IPS-18c (cell line): Measurements from ENCODE around the gene SAMD8.
"Not testable (repeated sequence)": the region's sequence is repeated elsewhere in the genome, so short reads cannot be mapped to it uniquely, and the experiment has no call there.

Source experiments
- H3K4me3 ChIP-seq: 2 replicates; pipeline ENCODE4 v1.7.0; 2013; ENCODE audit warnings: low read depth, mild to moderate bottlenecking, low read length, moderate library complexity; ENCODE audit not compliant: insufficient read depth
- H3K9me3 ChIP-seq: one replicate; pipeline ENCODE4 v1.6.1; 2013; ENCODE audit warnings: mild to moderate bottlenecking, low read length, moderate library complexity; ENCODE audit not compliant: control insufficient read depth, insufficient read depth

Gene SAMD8

GRCh38 chr10:75212343-75212742 is 100.9 kb downstream of the SAMD8 start:
- Histone ChIP-seq H3K9me3 (no peaks in the 10 kb centered on the region), H3K4me3 (peak overlapping the region; percentile 97; the same call in 1 of the 2 replicates)

GRCh38 chr10:75220274-75220673 is 108.8 kb downstream of the SAMD8 start:
- Histone ChIP-seq H3K9me3 (no peaks in the 10 kb centered on the region), H3K4me3 (no peak overlapping the region)

GRCh38 chr10:75221492-75221891 is 110.0 kb downstream of the SAMD8 start:
- not testable (repeated sequence) for H3K9me3 ChIP-seq, H3K4me3 ChIP-seq

GRCh38 chr10:75223507-75223906 is 112.1 kb downstream of the SAMD8 start:
- no peaks in the 10 kb centered on the region for H3K9me3 ChIP-seq
- H3K4me3 ChIP-seq = no peak overlapping the region

GRCh38 chr10:75226095-75226494 is 114.6 kb downstream of the SAMD8 start:
- no peaks in the 10 kb centered on the region for H3K9me3 ChIP-seq
- H3K4me3 ChIP-seq = no peak overlapping the region; the same call in 1 of the 2 replicates

GRCh38 chr10:75226656-75227055 is 115.2 kb downstream of the SAMD8 start:
- H3K9me3 ChIP-seq = no peaks in the 10 kb centered on the region
- H3K4me3 ChIP-seq = no peak overlapping the region

- no peak overlapping the region for H3K4me3 ChIP-seq
- no peaks in the 10 kb centered on the region for H3K9me3 ChIP-seq
Observed at GRCh38 chr10:75228278-75228677, 116.8 kb downstream of the SAMD8 start.

GRCh38 chr10:75228834-75229233 is 117.4 kb downstream of the SAMD8 start:
- no peak overlapping the region for H3K4me3 ChIP-seq
- H3K9me3 ChIP-seq = no peaks in the 10 kb centered on the region

GRCh38 chr10:75229971-75230370 is 118.5 kb downstream of the SAMD8 start:
- H3K4me3 ChIP-seq = no peak overlapping the region
- no peaks in the 10 kb centered on the region for H3K9me3 ChIP-seq

- Histone ChIP-seq H3K4me3 (no peak overlapping the region), H3K9me3 (no peaks in the 10 kb centered on the region)
Observed at GRCh38 chr10:75230600-75231038, 119.2 kb downstream of the SAMD8 start.
